Measurements from ENCODE around the gene SIAE.

Gene SIAE

GRCh38 chr11:124643042-124643604 is 30.4 kb downstream of the SIAE start:
- no peak overlapping the region for H3K4me3 ChIP-seq (ENCODE audit: low read depth, low read length)
- no peak for TF ChIP-seq CTCF (conservative IDR thresholded peaks at IDR 0.05; ENCODE audit: low read depth, low read length)
- no peak for DNase-seq (ENCODE audit: low read depth)

- no peak overlapping the region for H3K4me3 ChIP-seq (ENCODE audit: low read depth, low read length)
- TF ChIP-seq CTCF (conservative IDR thresholded peaks at IDR 0.05; ENCODE audit: low read depth, low read length): no peak
- DNase-seq (ENCODE audit: low read depth): no peak
These were observed 30.9 kb downstream of the SIAE start for GRCh38 chr11:124642628-124643027.

GRCh38 chr11:124640666-124641065 is 32.9 kb downstream of the SIAE start:
- DNase-seq (ENCODE audit: low read depth): no peak
- no peak for TF ChIP-seq CTCF (conservative IDR thresholded peaks at IDR 0.05; ENCODE audit: low read depth, low read length)
- H3K4me3 ChIP-seq (ENCODE audit: low read depth, low read length): no peak overlapping the region

GRCh38 chr11:124639186-124639585 is 34.4 kb downstream of the SIAE start:
- no peak for TF ChIP-seq CTCF (conservative IDR thresholded peaks at IDR 0.05; ENCODE audit: low read depth, low read length)
- no peak for DNase-seq (ENCODE audit: low read depth)

GRCh38 chr11:124638500-124638899 is 35.0 kb downstream of the SIAE start:
- H3K4me3 ChIP-seq (ENCODE audit: low read depth, low read length): no peak overlapping the region
- no peak for TF ChIP-seq CTCF (conservative IDR thresholded peaks at IDR 0.05; ENCODE audit: low read depth, low read length)
- no peak for DNase-seq (ENCODE audit: low read depth)

More at GRCh38 chr11:124639186-124639585, 34.4 kb downstream of the SIAE start:
- no peak overlapping the region for H3K4me3 ChIP-seq (ENCODE audit: low read depth, low read length)

GRCh38 chr11:124635932-124636331 is 37.6 kb downstream of the SIAE start:
- TF ChIP-seq CTCF (conservative IDR thresholded peaks at IDR 0.05; ENCODE audit: low read depth, low read length): no peak
- H3K4me3 ChIP-seq (ENCODE audit: low read depth, low read length): no peak overlapping the region
- no peak for DNase-seq (ENCODE audit: low read depth)

- no peak overlapping the region for H3K4me3 ChIP-seq (ENCODE audit: low read depth, low read length)
- DNase-seq (ENCODE audit: low read depth): peak; percentile 64
- TF ChIP-seq CTCF (conservative IDR thresholded peaks at IDR 0.05; ENCODE audit: low read depth, low read length): peak; percentile 70
These were observed 40.2 kb downstream of the SIAE start for GRCh38 chr11:124633355-124633754.
